GM12872 (cell line): ENCODE measurements around the gene TAF1B.

Experiments used
- TF ChIP-seq, protein P1 (sequence below): IDR thresholded peaks from 3 replicates; pipeline ENCODE4 v1.5.1; 2011; ENCODE audit warnings: low read depth, mild to moderate bottlenecking, low read length, moderate library complexity; ENCODE audit not compliant: insufficient read depth

The TAF1B gene

DNA sequence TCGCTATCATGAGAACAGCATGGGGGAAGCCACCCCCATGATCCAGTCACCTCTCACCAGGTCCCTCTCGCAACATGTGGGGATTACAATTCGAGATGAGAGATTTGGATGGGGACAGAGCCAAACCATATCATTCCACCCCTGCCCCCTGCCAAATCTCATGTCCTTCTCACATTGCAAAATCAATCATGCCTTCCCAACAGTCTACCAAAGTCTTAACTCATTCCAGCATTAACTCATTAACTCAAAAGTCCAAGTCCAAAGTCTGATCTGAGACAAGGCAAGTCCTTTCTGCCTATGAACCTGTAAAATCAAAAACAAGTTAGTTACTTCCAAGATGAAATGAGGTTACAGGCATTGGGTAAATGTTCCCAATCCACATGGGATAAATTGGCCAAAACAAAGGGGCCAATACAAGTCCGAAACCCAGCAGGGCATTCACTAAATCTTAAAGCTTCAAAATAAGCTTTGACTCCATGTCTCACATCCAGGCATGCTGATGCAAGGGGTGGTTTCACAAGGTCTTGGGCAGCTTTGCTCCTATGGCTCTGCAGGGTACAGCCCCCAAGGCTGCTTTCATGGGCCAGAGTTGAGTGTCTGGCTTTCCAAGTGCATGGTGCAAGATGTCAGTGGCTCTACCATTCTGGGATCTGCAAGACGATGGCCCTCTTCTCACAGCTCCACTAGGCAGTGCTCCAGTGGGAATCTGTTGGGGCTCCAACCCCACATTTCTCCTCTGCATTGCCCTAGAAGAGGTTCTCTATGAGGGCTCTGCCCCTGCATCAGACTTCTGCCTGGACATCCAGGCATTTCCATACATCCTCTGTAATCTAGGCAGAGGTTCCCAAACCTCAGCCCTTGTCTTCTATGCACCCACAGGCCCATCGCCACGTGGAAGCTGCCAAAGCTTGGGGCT lies 14.8 kb downstream of the TAF1B start:
- TF ChIP-seq, protein P1, sequence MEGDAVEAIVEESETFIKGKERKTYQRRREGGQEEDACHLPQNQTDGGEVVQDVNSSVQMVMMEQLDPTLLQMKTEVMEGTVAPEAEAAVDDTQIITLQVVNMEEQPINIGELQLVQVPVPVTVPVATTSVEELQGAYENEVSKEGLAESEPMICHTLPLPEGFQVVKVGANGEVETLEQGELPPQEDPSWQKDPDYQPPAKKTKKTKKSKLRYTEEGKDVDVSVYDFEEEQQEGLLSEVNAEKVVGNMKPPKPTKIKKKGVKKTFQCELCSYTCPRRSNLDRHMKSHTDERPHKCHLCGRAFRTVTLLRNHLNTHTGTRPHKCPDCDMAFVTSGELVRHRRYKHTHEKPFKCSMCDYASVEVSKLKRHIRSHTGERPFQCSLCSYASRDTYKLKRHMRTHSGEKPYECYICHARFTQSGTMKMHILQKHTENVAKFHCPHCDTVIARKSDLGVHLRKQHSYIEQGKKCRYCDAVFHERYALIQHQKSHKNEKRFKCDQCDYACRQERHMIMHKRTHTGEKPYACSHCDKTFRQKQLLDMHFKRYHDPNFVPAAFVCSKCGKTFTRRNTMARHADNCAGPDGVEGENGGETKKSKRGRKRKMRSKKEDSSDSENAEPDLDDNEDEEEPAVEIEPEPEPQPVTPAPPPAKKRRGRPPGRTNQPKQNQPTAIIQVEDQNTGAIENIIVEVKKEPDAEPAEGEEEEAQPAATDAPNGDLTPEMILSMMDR: no peak

- TF ChIP-seq, protein P1: no peak
These were observed 15.4 kb downstream of the TAF1B start for GRCh38 chr2:9858730-9859068.

GRCh38 chr2:9867881-9868280 lies 24.6 kb downstream of the TAF1B start:
- TF ChIP-seq, protein P1: no peak

- TF ChIP-seq, protein P1: no peak
These were observed 30.1 kb downstream of the TAF1B start for GRCh38 chr2:9873337-9873736.

GRCh38 chr2:9877026-9877425 lies 33.8 kb downstream of the TAF1B start:
- TF ChIP-seq, protein P1: no peak

DNA sequence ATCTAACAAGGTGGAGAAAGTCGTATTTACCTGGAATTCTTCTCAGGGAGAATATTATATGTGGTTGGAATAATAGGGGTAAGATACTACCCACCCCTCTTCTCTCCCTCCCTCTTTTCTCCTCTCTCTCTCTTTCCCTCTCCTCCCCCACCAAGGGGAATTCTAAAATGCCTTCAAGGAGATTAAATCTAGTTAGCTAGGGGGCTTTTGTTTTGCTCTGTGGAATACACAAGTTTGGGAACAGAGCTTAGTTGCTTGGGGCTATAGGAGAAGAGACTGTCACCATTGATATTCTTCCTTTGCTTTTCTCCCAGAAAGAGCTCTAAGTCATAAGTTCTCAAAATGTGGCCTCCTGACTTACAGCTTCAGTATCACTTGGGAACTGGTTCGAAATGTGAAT lies 34.5 kb downstream of the TAF1B start:
- TF ChIP-seq, protein P1: no peak

GRCh38 chr2:9879455-9880194 lies 36.4 kb downstream of the TAF1B start:
- TF ChIP-seq, protein P1: no peak
